ENCODE measurements around the gene CDC42EP3.

Gene CDC42EP3

GRCh38 chr2:37672870-37673184, 1.4 kb upstream of the CDC42EP3 start:
- H3K27ac ChIP-seq: peak overlapping the region; percentile 99

GRCh38 chr2:37672104-37672869, 845 bp upstream of the CDC42EP3 start:
- peaks cover 18% of the 10 kb centered on the region for H3K36me3 ChIP-seq
- TF ChIP-seq CTCF (IDR thresholded peaks at IDR 0.05; ENCODE audit: low read depth, low read length): no peak
- no peaks in the 10 kb centered on the region for H3K27me3 ChIP-seq (ENCODE audit: insufficient read depth, low read depth, severe bottlenecking)
- peak overlapping the region; percentile 85 for H3K4me3 ChIP-seq (ENCODE audit: low read depth, low read length)
- no peaks in the 10 kb centered on the region for H3K9me3 ChIP-seq (ENCODE audit: severe bottlenecking)
- peak overlapping the region; percentile 99 for H3K27ac ChIP-seq
- DNase-seq: peak; percentile 97

More at GRCh38 chr2:37672870-37673184, 1.4 kb upstream of the CDC42EP3 start:
- no peaks in the 10 kb centered on the region for H3K9me3 ChIP-seq (ENCODE audit: severe bottlenecking)
- no peaks in the 10 kb centered on the region for H3K27me3 ChIP-seq (ENCODE audit: insufficient read depth, low read depth, severe bottlenecking)
- no peak for DNase-seq
- H3K36me3 ChIP-seq: peaks cover 13% of the 10 kb centered on the region
- peak overlapping the region; percentile 85 for H3K4me3 ChIP-seq (ENCODE audit: low read depth, low read length)
- no peak for TF ChIP-seq CTCF (IDR thresholded peaks at IDR 0.05; ENCODE audit: low read depth, low read length)

GRCh38 chr2:37671816-37672103, 318 bp upstream of the CDC42EP3 start:
- Histone ChIP-seq H3K36me3 (peaks cover 23% of the 10 kb centered on the region), H3K27ac (peak overlapping the region; percentile 99), H3K27me3 (ENCODE audit: insufficient read depth, low read depth, severe bottlenecking) (no peaks in the 10 kb centered on the region), H3K9me3 (ENCODE audit: severe bottlenecking) (no peaks in the 10 kb centered on the region), H3K4me3 (ENCODE audit: low read depth, low read length) (peak overlapping the region; percentile 85)
- TF ChIP-seq CTCF (IDR thresholded peaks at IDR 0.05; ENCODE audit: low read depth, low read length): no peak
- DNase-seq: no peak

- Histone ChIP-seq H3K27ac (no peak overlapping the region; the same call in 1 of the 2 replicates), H3K9me3 (ENCODE audit: severe bottlenecking) (no peaks in the 10 kb centered on the region)
- TF ChIP-seq CTCF (IDR thresholded peaks at IDR 0.05; ENCODE audit: low read depth, low read length): no peak
Observed at GRCh38 chr2:37670378-37671008, 949 bp downstream of the CDC42EP3 start.

GRCh38 chr2:37669446-37669845, 2.0 kb downstream of the CDC42EP3 start:
- H3K27me3 ChIP-seq (ENCODE audit: insufficient read depth, low read depth, severe bottlenecking): no peaks in the 10 kb centered on the region
- no peak for TF ChIP-seq CTCF (IDR thresholded peaks at IDR 0.05; ENCODE audit: low read depth, low read length)
- H3K9me3 ChIP-seq (ENCODE audit: severe bottlenecking): no peaks in the 10 kb centered on the region
- H3K4me3 ChIP-seq (ENCODE audit: low read depth, low read length): no peak overlapping the region
- no peak overlapping the region for H3K27ac ChIP-seq
- no peak for DNase-seq
- peaks cover 26% of the 10 kb centered on the region for H3K36me3 ChIP-seq

More at GRCh38 chr2:37670378-37671008, 949 bp downstream of the CDC42EP3 start:
- Histone ChIP-seq H3K4me3 (ENCODE audit: low read depth, low read length) (peak overlapping the region; percentile 85), H3K27me3 (ENCODE audit: insufficient read depth, low read depth, severe bottlenecking) (no peaks in the 10 kb centered on the region), H3K36me3 (peaks cover 23% of the 10 kb centered on the region)
- DNase-seq: no peak
